HG02678 (cell line): Measurements from ENCODE around the gene ANKRD11.
"Not testable (repeated sequence)": the region's sequence is repeated elsewhere in the genome, so short reads cannot be mapped to it uniquely, and the experiment has no call there.

Experiments
- ATAC-seq: cut with Tn5 transposase; IDR thresholded peaks from one replicate; pipeline ENCODE4 v1.9.1; 2021; ENCODE audit warnings: mild to moderate bottlenecking, moderate library complexity; ENCODE audit not compliant: unreplicated experiment

ANKRD11 gene

GRCh38 chr16:89306457-89307420 lies 183.6 kb downstream of the ANKRD11 start:
- ATAC-seq, result not testable (repeated sequence)

GRCh38 chr16:89304941-89305705 lies 185.2 kb downstream of the ANKRD11 start:
- ATAC-seq, result no peak

GRCh38 chr16:89304181-89304851 lies 186.0 kb downstream of the ANKRD11 start:
- no peak for ATAC-seq

DNA sequence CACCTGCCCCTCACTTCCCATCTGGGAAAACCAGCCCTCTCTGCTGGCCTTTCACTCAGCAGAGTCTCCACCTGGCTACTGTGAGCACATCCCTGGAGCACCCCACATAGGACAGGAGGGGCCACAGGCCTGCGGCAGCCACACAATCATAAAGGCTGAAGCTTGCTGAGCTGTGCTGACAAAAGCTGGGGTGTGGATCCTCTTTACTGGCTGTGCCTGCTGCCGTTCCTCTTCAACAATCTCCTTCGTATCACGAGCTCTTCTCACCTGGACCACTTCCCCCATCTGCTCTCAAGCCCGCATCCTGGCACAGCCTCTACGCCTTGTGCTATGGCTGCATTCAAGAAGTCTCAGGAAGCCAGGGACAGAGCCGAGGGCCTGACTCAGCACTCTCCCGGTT lies 186.7 kb downstream of the ANKRD11 start:
- no peak for ATAC-seq

GRCh38 chr16:89300976-89301360 lies 189.4 kb downstream of the ANKRD11 start:
- ATAC-seq, result no peak

DNA sequence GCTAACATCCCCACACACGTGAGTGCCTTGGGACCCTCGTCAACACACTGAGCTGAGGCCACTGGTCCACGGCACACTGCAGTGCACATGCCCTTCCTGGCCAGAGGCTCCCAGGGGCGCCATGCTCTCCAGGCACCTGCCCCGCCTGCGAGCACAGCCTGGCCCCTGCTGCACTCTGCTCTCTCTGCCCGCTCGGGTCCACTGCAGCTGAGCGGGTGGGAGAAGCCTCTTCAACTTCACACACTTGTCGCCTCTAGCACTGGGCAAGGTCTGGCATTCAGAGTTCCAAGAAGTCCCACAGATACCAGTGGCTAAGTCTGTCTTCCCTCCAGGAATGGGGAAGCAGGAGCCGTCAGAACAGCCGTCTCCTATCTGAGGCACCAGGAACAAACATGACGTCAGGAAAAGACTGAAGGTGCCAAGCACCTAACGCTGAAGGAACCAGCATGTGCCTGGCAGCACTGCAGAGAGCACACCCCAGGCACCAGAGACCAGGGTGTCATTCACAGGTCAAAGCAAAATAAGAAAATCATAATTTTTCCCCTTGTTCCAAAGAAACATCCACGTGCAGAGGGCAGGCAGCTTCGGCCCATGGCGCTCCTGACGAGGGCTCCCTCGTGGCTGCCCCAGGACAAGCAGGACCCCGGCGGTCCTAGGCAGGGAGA lies 189.9 kb downstream of the ANKRD11 start:
- no peak for ATAC-seq

DNA sequence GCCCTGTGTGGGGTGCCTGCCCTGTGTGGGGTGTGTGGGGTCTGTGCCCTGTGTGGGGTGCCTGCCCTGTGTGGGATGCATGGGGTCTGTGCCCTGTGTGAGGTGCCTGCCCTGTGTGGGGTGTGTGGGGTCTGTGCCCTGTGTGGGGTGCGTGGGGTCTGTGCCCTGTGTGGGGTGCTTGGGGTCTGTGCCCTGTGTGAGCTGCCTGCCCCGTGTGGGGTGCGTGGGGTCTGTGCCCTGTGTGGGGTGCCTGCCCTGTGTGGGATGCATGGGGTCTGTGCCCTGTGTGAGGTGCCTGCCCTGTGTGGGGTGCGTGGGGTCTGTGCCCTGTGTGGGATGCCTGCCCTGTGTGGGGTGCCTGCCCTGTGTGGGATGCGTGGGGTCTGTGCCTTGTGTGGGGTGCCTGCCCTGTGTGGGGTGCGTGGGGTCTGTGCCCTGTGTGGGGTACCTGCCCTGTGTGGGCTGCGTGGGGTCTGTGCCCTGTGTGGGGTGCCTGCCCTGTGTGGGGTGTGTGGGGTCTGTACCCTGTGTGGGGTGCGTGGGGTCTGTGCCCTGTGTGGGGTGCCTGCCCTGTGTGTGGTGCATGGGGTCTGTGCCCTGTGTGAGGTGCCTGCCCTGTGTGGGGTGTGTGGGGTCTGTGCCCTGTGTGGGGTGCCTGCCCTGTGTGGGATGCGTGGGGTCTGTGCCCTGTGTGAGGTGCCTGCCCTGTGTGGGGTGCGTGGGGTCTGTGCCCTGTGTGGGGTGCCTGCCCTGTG lies 190.8 kb downstream of the ANKRD11 start:
- ATAC-seq, result not testable (repeated sequence)

DNA sequence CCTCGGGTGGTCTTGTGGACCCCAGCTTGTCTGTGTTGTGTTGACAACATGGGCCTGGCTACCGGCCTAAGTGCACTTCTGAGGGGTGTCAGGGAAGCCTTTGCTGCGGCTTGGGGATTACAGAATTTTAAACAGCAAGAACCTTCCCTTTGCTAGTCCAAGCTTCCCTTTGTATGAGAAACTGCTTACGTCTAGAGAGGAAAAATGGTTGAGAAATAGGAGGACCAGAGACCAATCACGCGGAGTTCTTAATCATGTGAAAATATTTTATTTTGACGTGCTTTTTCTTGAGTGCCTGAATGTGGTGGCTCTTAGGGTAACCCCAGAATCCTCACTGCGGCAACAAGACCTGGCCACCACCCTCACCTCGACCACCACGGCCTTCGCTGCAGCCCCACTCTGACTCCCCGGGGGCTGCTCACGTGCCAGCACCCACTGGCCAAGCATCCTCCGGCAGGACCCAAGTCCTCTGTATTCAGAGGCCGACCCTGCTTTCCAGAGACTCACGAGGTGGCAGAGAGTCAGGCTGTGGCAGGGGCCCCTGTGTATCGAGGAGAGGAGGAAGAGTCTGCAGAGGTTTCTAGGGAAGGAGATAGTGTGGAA lies 191.6 kb downstream of the ANKRD11 start:
- ATAC-seq, result no peak

DNA sequence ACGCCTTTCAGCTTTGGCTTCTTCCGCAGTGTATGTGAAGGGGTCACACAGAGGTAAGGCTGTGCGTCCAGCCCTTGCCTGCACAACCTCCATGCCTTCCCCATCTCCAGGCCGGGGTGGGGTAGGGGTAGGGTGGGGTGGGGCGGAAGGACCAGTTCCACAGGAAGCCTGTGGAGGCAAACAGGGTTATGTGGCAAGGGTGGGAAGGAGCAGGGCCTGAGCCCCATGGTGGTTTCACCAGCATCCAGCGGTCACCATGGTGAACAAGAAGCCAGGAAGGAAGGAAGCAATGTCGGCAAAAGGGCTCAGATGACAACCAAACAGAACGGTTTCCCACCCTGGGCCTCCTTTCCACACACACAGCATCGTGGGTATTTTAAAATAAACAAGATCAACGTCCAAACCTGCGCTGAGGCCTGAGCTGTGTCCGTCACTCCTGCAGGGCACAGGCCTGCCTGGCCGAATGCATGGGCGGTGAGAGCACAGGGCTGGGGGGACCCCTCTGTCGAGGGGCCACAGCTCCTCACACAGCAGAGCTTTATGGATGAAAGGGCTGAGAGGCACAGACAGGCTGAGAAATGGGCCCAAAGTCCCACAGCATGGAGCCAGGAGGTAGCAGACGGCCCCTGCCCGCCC lies 192.3 kb downstream of the ANKRD11 start:
- no peak for ATAC-seq

- ATAC-seq, result no peak
Observed at GRCh38 chr16:89297156-89297874, 193.0 kb downstream of the ANKRD11 start.

DNA sequence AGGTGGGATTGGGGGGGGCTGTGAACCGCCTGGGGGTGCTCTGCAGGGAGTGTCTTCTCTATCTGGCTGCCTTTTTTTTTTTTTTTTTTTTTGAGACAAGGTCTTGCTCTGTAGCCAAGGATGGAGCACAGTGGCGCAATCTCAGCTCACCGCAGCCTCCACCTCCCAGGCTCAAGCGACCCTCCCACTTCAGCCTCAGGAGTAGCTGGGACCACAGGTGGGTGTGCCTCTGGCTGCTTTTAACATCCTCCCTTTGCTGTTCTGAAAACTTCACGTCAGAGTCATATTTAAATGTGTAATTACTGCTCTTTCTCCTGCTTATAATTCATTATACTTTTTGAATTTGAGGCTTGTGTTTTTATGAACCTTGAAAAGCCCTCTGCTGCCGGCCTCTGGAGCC lies 194.4 kb downstream of the ANKRD11 start:
- no peak for ATAC-seq

DNA sequence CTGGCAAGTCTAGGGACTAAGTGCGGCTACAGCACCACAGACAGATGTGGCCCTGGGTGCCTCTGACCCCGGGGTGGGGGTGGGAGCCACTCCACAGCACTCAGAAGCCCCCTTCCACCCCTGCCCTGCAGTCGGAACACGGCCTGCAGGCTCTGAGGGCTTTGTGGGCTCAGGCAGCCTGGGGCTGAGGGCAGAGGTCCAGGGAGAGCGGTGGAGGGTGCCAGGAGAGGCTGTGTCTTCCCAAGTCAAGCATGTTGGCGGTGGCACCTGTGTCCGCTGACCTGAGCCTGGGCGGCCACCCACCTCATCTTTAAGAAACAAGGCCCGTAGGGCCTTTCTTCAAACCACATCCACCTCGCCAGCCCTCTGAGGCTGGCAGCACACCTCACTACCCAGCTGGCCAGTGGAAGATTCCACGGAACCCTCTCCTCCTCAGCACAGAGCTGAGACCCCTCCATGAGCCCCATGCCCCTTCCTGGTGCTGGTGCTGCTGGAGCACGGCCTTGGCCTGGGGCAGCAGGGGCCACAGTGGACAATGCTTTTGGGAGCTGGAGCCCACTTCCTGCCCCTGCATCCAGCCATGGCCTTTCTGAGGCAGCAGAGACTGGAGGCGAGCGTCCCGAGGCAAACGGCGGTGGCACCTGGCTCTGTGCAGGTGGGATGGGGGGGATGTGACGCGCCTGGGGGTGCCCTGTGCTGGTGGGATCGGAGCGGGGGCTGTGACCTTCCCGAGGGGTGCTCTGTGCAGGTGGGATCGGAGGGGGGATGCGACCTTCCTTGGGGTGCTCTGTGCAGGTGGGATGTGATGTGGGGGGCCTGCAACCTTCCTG lies 195.1 kb downstream of the ANKRD11 start:
- ATAC-seq, result no peak

DNA sequence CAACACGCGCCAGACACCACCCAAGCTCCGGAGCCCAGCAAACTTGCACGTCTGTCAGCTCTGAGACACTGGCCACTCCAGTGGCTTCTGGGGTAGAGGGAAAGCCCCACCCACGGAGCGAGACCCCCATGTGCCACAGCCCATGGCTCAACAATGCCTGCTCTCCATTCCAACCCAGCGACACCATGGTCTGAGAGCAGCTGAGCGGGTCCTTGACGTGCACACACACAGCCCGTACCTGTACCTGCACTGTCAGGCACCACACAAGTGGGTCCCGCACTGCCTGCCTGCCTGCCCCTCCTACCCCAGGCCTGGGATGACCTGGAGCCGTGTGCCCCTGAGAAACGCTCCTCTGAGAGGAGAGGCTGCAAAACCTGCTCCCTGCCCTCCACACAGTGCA lies 195.9 kb downstream of the ANKRD11 start:
- ATAC-seq, result no peak

GRCh38 chr16:89293276-89294143 lies 196.9 kb downstream of the ANKRD11 start:
- ATAC-seq, result no peak

GRCh38 chr16:89292443-89293078 lies 197.8 kb downstream of the ANKRD11 start:
- no peak for ATAC-seq

- no peak for ATAC-seq
Observed at GRCh38 chr16:89291776-89292175, 198.6 kb downstream of the ANKRD11 start.
